Lower leg skin (tissue), 4 donors: ENCODE results near the gene FAM114A2. TPM values are rescaled to one million over a fixed set of nuclear protein-coding genes. Genes with fewer than 3 reads are reported as not detected.

Experiments used
- DNase-seq, 2 donors: peaks; one replicate each; pipeline ENCODE4 v3.0.0-alpha.2; 2019; ENCODE audit warnings: low spot score in 2 of 2
- H3K4me3 ChIP-seq: fragments of 200-600 bp; sonication (generic); 2 replicates; pipeline ENCODE4 v1.5.1; 2017; ENCODE audit warnings: mild to moderate bottlenecking, low read depth; ENCODE audit not compliant: poor library complexity, severe bottlenecking
- CTCF ChIP-seq, 3 donors: fragments of 450-650 bp; IDR thresholded peaks; one replicate each; pipeline ENCODE4 v1.5.1; 2016; ENCODE audit warnings: antibody characterized with exemption in 3 of 3, mild to moderate bottlenecking in 3 of 3, moderate library complexity in 2 of 3
- POLR2A ChIP-seq, 2 donors: fragments of 450-650 bp; IDR thresholded peaks; one replicate each; pipeline ENCODE4 v1.6.1; 2016 to 2017; ENCODE audit warnings: antibody characterized with exemption in 2 of 2, mild to moderate bottlenecking in 1 of 2, moderate library complexity in 1 of 2
- WGBS, 2 donors: methylation state at CpG; one replicate each; pipeline ENCODE4 v1.1.5; 2018; 5-methylcytosine and 5-hydroxymethylcytosine counted together
- intact Hi-C: fragments of 100-400 bp; cut with DNase I; formaldehyde crosslinking; loops from one replicate; pipeline ENCODE4 v1.15.0; 2023; ENCODE audit warnings: low total_unique reads
- total RNA-seq, 4 donors: library from RNA; depleted of rRNA; stranded (reverse); fragments of >200 nt; gene quantifications; one replicate each; pipeline ENCODE4 v1.1.0, GENCODE V29; 2016

FAM114A2 gene
- total RNA-seq, 4 donors from 2014 or later: 7.6 to 25.1 (median 15.6) TPM

- no peak overlapping the region for H3K4me3 ChIP-seq
- no peak for DNase-seq
- TF ChIP-seq CTCF (IDR thresholded peaks at IDR 0.05): no peak
- TF ChIP-seq POLR2A (IDR thresholded peaks at IDR 0.05): no peak
- intact Hi-C loops: no loop called here
- 80% methylated on average over 7 of the region's 7 CpGs for WGBS, 2 donors
Measured at GRCh38 chr5:154046486-154046885, 7.8 kb upstream of the FAM114A2 start.

GRCh38 chr5:154044581-154044980, 5.9 kb upstream of the FAM114A2 start:
- intact Hi-C loops: no loop called here
- no peak for DNase-seq
- TF ChIP-seq POLR2A (IDR thresholded peaks at IDR 0.05) (no peak), CTCF (IDR thresholded peaks at IDR 0.05) (no peak)
- WGBS, 2 donors: 92 to 97% methylated on average over 2 of the region's 2 CpGs
- H3K4me3 ChIP-seq: no peak overlapping the region

DNA sequence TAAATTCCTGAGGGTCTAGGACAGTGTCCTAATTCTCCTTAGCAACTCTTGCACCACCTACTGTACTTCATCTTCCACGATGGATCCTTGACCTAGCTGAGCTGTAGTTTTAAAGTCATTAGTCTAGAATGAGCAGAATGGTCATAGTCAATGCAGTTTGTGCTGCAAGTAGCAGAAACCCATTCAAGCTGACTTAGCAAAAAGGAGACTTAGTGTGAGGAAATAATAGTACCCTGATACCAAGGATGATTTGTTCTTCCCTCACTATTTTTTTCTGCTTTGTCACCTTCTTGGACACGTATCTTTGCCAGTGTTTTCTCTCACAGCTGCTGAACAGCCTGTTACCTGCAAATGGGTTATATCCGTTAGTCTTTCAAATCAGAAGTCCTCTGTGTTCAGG, 5.4 kb upstream of the FAM114A2 start:
- 89 to 91% methylated on average over 3 of the region's 3 CpGs for WGBS, 2 donors
- no peak overlapping the region for H3K4me3 ChIP-seq
- intact Hi-C loops: no loop called here
- TF ChIP-seq CTCF (IDR thresholded peaks at IDR 0.05) (no peak), POLR2A (IDR thresholded peaks at IDR 0.05) (no peak)
- DNase-seq: no peak

DNA sequence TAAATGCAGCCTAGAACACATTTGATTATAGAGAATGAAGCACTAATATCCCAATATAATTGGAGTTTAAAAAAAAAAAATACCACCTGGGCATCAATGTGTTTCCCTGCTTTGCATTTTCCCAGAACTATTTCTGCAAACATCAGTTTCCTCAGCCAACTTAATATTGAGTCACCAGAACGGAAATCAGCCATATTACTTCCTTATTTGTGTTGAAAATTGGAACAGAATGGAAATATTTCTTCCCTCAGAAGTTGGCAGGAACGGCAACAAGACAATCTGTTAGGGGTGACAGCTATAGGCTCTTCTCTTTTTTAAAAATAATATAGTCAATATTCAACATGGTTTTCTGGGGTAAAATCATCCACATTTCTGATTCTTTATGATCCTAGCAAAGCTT, 4.1 kb upstream of the FAM114A2 start:
- TF ChIP-seq POLR2A (IDR thresholded peaks at IDR 0.05) (no peak), CTCF (IDR thresholded peaks at IDR 0.05) (no peak)
- 18 to 19% methylated on average over 2 of the region's 2 CpGs for WGBS, 2 donors
- no peak overlapping the region for H3K4me3 ChIP-seq
- no peak for DNase-seq
- intact Hi-C loops: no loop called here

DNA sequence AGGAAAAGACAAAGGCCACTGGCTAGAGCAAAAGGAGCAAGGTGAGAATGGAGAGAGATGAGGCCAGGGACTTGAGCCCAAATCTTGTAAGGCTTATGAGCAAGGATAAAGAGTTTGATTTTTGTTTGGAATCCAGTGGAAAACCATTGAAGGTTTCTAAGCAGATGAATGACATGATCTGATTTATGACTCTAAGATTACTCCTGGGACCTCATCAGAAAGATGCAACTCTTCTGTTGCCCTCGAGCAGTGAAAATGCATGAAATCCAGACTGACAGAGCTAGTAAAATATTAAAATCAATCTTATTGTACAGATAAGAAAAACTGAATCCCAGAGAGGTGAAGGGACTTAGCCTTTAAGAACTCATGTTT, 734 bp upstream of the FAM114A2 start:
- intact Hi-C loops: no loop called here
- TF ChIP-seq CTCF (IDR thresholded peaks at IDR 0.05) (no peak), POLR2A (IDR thresholded peaks at IDR 0.05) (no peak)
- DNase-seq: no peak

GRCh38 chr5:154038261-154038706, 426 bp downstream of the FAM114A2 start:
- H3K4me3 ChIP-seq: peak overlapping the region; percentile 84
- DNase-seq: no peak
- 1% methylated on average over 22 of the region's 22 CpGs for WGBS, 2 donors
- intact Hi-C loops: no loop called here
- no peak for TF ChIP-seq CTCF (IDR thresholded peaks at IDR 0.05)
- no peak for TF ChIP-seq POLR2A (IDR thresholded peaks at IDR 0.05)

More for the DNA sequence above, 734 bp upstream of the FAM114A2 start:
- H3K4me3 ChIP-seq: peak overlapping the region; percentile 84
- 21 to 26% methylated on average over 1 of the region's 1 CpG for WGBS, 2 donors
